ENCODE results near the gene PREP.

Gene PREP

DNA sequence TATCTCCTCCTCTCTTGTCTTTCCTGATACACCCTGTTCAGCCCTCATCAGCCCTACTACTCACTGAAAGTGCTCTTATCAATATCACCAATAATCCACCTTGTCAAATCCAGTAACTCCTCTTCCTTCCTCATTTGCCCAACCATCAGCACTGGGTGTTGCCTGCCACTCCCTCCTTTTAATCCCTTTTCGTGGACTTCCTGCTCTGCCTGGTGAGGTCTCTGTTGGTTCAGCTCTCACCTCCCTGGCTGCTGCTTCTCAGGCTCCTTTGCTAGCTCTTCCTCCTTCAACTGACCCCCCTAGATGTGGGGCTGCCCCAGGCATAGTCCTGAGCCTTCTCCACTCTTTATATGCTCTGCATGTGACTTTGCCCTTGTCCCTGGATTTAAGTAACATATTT lies 92.5 kb downstream of the PREP start:
- no peak for DNase-seq (ENCODE audit: low read depth)

DNA sequence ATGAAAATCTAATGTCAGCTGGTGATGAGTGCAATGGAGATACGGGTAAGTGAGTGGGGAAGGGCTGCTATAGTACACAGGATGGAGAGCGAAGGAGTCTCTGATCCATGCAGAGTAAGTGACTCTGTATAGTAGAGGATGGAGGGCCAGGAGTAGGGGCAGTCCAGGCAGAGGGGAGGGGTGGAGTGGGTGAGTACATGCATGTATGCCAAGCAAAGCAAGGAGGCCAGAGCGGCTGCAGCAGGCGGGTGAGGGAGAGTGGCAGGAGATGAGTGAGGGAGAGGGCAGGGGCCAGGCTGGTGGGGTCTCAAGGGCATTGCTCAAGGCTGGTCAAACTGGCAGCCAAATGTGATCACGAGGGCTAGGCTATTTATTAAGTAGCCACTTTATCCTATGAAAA lies 94.0 kb downstream of the PREP start:
- DNase-seq (ENCODE audit: low read depth): no peak

DNA sequence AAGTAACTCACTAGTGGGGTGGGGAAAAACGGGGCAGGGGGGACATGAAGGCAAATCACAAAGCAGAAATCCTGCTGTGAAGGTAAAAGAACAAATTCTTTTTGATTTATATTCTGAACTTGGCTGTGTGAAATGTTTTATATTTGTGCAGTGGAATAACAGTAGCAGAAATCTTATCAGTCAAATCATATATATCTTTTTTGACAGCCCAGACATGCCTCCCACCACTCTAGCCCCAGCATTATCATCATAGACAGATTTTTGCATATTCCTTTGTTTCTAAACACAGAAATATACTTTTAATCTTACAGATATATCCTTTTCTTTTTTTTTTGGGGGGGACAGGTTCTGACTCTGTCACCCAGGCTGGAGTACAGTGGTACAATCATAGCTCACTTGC lies 97.4 kb downstream of the PREP start:
- no peak for DNase-seq (ENCODE audit: low read depth)

DNA sequence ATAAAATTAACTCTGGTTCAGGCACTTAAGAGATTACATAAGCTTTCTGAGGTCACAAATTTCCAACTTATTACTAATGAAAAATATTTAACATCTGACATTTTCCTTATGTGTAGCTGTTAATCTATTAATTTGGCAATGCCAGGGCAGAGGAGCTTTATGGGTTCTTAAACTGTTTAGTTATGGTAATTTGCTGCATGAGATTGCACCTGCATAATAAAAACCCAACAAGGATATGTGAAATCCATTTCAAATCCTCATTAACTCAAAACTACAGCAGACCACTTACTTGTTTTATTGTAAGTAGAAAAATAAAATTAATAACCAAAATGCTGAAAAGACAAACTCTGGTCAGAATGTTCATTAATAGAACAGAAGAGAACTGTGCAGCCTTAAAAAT lies 98.1 kb downstream of the PREP start:
- DNase-seq (ENCODE audit: low read depth): no peak

DNA sequence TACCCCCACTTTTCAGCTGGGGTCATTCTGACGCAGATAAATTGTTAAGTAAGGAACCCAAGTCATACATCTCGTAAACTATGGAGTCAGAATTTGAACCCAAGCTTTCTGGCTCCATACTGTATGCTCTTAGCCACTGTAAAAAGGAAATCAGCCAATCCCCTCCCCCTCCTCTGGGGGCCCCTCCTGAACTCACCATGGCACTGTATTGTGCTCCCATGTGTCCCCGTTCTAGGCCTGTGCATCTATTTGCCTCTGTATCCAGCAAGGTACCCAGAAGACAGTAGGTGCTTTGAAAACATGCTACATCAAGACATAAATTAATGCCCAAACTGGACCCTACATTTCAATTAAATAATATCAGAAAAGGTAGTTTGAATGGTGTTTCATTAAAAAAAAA lies 98.5 kb downstream of the PREP start:
- DNase-seq (ENCODE audit: low read depth): no peak

DNA sequence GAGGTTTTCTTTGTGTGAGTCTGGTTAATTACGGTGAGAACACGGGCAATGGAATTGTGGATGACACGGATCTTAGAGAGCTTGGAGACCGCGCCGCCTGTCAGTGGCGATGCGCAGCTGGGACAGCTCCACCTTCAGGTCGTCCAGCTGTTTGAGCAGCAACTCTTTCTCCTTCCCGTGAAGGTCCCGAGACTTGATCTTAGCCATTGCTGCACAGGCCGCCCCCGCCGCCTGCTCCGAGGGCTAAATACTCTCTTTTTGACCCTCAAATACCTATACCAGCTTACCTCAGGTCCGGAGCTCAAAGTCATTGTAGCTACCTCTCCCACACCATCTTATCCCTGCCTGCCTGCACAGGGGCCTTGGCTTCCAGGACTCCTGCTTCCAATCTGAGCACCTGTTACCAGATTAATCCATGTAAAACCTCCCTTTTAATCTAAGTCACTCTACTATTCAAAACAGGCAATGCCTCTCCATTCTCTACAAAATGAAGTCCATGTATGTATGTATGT lies 100.2 kb downstream of the PREP start:
- DNase-seq (ENCODE audit: low read depth): no peak

DNA sequence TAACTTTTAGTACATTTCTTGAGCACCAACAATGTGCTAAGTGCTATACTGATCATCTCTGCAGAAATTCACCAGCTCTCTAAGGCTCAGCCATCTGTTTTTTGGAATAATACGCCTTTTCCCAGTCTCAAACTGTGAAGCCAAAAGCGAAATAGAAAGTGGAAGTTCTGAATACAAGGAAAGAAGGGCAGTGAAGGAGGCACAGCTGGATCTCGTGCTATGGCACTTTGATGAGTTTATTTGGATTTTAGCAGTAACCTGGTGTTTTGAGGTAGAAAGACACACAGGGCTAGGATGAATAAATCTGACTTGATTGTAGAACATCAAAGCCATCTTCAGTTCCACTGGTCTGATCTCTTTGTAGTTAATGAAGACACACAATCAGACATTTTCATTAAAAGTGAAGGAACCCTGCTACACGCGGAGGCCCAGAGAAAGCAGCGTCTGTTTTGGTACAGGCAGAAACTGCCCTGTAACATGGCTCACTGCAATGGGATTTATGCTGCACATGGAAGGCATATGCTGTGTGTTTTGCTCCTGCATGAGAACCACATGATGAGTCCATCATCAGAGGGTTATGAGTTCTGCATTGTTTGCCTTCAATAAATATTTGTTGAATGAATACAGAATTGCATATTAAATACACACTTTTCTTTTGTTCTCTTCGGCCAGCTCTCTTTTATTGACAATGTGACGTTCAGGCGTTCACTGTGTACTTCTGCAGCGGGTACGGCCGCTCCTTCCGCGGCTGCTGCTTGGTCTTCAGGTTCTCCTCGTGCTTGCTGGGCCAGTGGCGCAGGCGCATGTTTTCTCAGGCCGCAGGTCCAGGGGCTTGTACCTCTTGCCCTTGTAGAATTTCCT lies 100.9 kb downstream of the PREP start:
- no peak for DNase-seq (ENCODE audit: low read depth)

DNA sequence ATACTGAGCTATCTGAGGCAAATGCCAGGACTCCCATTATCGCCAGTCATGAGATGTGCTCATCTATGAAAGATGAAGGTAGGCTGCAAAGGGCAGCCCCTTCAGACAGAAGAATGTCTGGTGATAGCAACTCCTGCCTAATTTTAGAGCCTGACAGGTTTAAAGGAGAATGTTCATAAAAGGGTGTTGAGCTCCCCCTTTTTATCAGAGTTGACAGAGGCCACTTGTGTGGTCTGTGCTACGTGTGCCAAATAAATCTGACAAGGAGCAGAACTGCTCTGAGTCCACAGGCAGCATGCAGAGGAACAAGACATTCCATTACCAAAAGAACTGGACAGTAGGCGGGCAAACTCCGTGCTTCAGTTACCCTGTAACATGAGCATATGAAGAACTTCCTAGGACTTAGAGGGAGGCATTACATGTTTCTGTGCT lies 101.8 kb downstream of the PREP start:
- DNase-seq (ENCODE audit: low read depth): peak; percentile 12

DNA sequence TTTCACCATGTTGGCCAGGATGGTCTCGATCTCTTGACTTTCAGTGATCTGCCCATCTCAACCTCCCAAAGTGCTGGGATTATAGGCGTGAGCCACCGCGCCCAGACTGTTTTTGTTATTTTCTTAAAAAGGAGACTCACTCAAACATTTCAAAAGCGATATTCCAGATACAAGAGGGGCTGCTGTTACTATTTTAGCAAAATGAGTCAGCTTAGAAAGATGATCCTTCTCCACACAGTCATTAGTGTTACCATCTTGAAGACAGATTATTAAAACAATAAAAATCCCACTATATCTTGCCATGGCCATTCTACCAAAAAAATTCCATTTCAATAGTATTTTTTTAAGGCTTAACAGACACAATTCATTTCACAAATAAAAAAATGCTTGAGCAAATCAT lies 102.8 kb downstream of the PREP start:
- no peak for DNase-seq (ENCODE audit: low read depth)

DNA sequence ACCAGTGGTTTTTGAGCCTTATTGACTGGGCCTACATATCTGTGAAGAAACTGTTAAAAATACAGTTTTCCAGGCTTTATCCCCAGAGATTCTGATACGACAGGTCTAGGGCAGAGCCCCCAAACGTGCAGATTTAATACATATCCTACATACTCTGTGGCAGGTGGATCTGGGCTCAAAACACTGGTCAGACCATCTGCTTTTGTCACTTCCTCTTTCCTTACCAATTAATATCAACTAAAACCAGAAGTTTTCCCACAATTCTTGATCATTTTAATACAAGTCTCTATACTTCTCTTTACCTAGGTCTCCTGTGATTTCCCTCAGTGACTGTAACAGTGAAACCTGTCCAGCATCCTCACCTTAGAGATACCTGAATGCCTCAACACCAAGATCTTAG lies 108.8 kb downstream of the PREP start:
- DNase-seq (ENCODE audit: low read depth): no peak

DNA sequence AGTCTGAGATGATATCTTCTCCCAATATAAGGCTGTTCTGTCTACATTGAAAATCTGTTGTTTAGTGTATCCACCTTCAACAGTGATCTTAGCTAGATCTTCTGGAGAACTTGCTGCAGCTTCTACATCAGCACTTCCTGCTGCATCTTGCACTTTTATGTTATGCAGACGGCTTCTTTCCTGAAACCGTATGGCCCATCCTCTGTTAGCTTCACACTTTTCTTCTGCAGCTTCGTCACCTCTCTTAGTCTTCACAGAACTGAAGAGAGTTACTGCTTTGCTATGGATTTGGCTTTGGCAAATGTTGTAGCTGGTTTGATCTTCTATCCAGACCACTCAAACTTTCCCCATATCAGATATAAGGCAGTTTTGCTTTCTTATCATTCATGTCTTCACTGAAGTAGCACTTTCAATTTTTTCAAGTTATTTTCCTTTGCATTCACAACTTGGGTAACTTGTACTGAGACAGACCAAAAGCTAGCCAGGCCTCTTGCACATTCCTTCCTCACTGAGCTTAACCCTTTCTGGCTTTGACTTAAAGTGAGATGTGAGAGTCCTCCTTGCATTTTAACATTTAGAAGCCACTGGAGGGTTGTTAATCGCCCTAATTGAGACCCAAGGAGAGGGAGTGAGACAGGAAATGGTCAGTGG lies 110.1 kb downstream of the PREP start:
- no peak for DNase-seq (ENCODE audit: low read depth)

DNA sequence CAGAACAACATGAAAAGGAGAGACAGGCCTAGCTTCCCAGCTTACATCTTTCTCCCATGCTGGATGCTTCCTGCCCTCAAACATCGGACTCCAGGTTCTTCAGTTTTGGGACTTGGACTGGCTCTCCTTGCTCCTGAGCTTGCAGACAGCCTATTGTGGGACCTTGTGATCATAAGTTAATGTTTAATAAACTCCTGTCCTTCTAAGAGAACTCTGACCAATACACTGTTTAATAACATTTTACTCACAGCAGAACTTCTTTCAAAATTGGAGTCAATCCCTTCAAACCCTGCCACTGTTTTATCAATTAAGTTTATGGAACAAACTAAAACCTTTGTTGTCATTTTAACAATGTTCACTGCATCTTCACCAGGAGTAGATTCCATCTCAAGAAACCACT lies 111.4 kb downstream of the PREP start:
- DNase-seq (ENCODE audit: low read depth): no peak

DNA sequence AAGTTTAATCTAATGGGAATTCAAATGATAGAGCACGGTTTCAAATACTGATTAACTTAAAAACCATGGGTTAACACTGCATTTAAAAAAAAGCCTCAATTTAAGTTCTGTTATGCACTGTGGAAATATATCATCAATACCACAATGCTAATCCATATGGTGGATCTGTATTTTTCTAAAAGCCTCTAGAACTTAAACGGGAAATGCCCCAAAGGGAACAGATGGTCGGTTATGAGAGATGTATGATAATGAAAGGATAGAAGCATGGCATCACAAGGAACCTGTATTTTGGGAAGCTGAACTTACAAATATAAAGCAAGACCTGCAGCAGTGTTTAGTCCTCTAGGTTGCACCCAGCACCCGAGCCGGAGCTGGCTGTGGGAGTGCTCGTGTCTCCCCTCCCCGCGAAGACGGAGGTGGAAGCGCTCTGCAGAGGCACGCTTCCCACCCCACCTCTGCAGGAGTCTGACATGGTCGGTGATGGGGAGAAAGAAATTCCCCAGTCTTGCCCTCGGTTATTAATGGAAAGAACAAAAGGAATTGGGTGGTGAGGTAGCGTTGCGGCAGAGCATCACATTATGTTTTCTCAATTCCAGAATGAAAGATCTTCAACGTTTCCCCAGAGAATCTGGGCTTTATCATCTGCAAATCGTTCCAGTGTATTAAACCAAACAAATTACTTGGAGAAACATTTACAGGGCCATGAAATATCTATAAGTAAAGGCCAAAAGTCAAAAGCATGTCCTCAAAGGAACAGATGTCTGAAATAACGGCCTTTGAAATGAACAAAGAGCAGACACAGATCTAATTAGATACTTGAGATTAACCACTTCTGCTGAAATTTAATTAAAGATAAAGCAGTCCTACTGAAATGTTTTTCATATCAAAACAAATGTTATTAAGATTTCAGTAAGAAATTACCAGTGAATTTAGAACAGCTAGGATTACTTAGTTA lies 120.0 kb downstream of the PREP start:
- DNase-seq (ENCODE audit: low read depth): no peak

DNA sequence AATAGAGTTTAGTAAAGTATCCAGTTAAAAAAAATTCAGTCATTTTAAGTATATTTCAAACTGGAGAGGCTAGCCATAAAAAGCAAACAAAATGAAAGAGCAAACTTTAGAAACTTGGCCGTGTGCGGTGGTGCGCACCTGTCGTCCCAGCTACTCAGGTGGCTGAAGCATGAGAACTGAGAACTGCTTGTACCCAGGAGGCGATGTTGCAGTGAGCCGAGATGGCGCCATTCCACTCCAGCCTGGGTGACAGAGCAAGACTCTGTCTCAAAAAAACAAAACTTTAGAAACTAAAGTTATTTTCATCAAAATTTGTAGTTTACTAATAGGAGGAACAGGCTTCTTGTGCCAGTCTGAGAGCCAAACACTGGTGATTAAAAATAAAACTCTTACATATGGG lies 122.8 kb downstream of the PREP start:
- DNase-seq (ENCODE audit: low read depth): no peak

DNA sequence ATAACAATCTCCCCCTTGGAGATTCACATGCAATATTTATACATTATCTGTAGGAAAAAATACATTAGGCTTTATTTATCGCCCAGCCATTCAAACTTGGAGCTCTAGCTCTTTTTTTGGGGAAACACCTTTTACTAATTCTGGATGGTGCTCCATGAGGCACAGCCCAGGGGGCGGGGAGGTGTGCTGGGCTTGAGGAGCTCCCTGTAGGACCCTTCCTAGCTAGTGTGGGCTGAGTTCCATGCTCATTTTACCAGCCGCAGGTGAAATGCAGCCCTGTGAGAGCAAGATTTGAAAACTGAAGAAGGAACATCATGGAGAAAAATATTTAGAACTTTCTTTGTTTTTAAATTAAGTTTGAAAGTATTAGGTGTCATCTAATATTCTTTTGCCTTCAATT lies 123.4 kb downstream of the PREP start:
- no peak for DNase-seq (ENCODE audit: low read depth)

DNA sequence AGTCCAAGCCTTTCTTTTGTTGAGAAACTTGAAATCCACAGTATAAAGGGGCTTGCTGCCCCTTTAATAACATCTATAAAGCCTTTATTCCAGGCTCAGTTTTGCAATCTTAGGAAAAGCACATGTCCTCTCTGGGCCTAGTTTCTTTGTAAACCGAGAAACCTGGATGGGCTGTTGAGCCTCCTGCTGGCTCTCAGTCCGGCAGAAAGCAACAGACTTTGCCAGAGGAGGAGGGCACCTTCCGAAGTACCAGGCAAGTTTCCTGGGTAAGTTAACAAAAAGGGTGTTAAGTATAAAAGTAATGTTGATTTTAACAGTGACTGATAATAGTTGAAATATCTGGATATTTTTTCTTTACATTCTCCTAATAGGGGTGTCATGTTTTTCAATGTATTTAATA lies 124.1 kb downstream of the PREP start:
- no peak for DNase-seq (ENCODE audit: low read depth)

DNA sequence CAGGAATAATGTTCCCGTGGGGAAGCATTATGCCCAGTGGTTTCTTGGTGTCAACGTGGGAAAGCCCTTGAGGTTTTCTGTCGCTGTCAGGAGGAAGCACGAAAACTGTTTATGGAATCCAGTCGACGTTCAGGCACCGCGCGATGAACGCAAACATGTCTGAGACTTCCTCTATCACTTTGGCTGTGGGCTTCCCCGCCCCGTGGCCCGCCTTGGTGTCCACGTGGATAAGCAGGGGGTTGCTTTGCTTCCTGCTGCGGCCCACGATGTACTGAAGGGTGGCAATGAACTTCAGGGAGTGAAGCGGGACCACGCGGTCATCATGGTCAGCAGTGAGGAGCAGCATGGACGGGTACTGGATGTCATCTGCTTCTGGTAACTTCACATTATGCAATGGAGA lies 124.8 kb downstream of the PREP start:
- no peak for DNase-seq (ENCODE audit: low read depth)

DNA sequence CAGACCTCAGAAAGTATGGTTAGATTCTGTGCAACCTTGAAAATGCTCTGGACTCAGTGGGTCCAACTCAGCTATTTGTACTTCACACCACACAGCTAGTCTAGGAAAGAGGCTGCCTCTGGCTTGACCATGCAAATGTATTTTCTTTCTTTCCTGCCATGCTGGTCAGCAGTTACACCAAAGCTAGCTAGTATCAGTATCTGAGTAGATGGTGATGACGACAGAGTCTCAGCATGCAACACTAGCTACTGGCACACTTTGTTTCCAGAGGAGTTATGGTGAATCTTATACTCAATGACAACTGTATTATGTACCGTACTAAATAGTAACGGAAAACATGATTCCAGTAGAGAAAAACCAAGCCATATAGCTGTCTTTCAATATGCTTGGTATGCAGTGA lies 126.5 kb downstream of the PREP start:
- no peak for DNase-seq (ENCODE audit: low read depth)

DNA sequence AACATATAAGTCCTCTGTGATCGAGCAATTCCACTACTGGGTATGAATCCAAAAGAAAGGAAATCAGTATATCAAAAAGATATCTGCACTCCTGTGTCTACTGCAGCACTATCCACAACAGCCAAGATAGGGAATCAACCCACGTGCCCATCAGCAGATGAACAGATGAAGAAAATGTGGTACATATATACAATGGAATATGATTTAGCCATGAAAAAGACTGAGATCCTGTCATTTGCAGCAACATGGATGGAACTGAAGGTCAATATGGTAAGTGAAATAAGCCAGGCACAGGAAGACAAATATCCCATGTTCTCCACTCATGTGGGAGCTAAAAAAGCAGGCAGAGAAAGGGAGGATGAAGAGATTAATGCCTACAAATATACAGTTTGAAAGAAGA lies 127.3 kb downstream of the PREP start:
- no peak for DNase-seq (ENCODE audit: low read depth)

DNA sequence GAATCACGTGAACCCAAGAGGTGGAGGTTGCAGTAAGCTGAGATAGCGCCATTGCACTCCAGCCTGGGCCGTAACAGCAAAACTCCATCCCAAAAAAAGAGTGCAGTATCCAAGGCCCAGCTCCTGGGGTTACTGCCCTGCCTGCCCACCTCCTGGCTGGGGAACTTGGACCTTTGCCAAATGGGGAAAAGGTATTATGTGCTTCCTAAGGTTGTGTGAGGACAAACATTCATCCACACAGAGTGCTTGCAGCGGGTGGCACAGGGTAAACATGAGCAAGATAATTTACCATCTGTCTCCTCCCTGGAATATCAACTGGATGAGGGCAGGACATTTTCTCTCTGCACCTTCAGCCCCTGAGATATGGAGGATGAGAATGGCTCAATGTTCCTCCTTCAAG lies 128.2 kb downstream of the PREP start:
- DNase-seq (ENCODE audit: low read depth): no peak

DNA sequence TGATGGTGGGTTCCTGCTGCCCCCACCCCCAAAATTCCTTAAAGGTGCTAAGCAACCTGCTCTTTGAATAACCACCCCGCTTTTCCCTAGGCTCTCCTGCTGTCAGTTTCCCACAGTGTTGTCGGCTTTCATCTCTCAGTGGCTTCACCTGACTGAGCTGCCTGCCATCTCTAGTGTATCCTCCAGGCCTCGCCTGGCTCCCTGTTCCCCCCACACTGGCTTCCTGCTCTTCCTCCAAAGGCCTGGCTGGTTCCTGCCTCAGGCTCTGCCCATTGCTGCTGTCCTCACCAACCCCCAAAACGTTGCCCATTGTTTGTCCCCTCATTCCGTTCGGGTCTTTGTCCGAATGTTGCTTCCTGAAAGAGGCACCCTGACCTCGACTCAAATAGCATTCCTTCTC lies 129.3 kb downstream of the PREP start:
- DNase-seq (ENCODE audit: low read depth): no peak

DNA sequence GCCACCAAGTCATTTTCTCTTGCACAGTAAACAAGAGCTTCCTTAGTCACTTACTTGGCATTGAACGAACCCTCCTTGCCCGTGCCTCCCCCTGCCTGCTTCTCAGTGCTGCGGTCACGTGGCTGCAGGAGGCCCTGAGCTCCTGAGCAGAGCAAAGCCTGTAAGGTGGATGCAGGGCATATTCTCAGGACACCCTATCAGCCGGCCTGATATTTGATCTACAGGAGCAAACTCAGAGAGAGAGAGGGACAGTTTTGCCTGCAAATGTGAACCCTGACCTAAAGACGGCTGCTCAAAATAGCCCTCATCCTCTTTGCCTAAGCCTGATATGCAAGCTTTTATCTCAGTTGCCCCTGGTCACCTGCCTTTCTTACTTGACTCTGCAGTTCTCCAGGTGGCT lies 130.1 kb downstream of the PREP start:
- DNase-seq (ENCODE audit: low read depth): peak; percentile 21

All from fibroblast of gingiva (primary cell).